NCI-H2196 treated with DMSO at 0.1 percent for 48 hours (cell line): ENCODE data around the gene TAF7L.

ENCODE experiments used
- DNase-seq: peaks from one replicate; lab custom pipeline; 2025; ENCODE audit not compliant: unreplicated experiment; lab: John Stamatoyannopoulos, UW

The TAF7L gene

GRCh38 chrX:101229170-101229569 is 62.0 kb downstream of the TAF7L start:
- DNase-seq: no peak

- DNase-seq: no peak
Observed at GRCh38 chrX:101223226-101223625, 67.9 kb downstream of the TAF7L start.

- no peak for DNase-seq
Observed at GRCh38 chrX:101220662-101221260, 70.4 kb downstream of the TAF7L start.

- no peak for DNase-seq
Observed at GRCh38 chrX:101219864-101220346, 71.2 kb downstream of the TAF7L start.

GRCh38 chrX:101219116-101219863 is 71.8 kb downstream of the TAF7L start, which contains the start of gene DRP2:
Gene DRP2, plus strand, starts transcription at chrX:101219786. Its CDS starts 11,862 bp downstream, at chrX:101231648.
- DNase-seq: no peak
